ENCODE data around the gene PHKA1.
"Not testable (repeated sequence)": the region's sequence is repeated elsewhere in the genome, so short reads cannot be mapped to it uniquely, and the experiment has no call there.

PHKA1 gene

GRCh38 chrX:72569786-72570185 lies 144.3 kb downstream of the PHKA1 start:
- DNase-seq (ENCODE audit: low spot score): no peak

GRCh38 chrX:72568406-72569092 lies 145.6 kb downstream of the PHKA1 start:
- no peak for TF ChIP-seq CTCF (IDR thresholded peaks at IDR 0.05; ENCODE audit: extremely low read depth, missing control alignments)
- DNase-seq (ENCODE audit: low spot score): no peak

More at GRCh38 chrX:72569786-72570185, 144.3 kb downstream of the PHKA1 start:
- TF ChIP-seq CTCF (IDR thresholded peaks at IDR 0.05; ENCODE audit: extremely low read depth, missing control alignments): no peak

- TF ChIP-seq CTCF (IDR thresholded peaks at IDR 0.05; ENCODE audit: extremely low read depth, missing control alignments): no peak
Observed at GRCh38 chrX:72566448-72566847, 147.7 kb downstream of the PHKA1 start.

GRCh38 chrX:72559655-72560054 lies 154.5 kb downstream of the PHKA1 start:
- not testable (repeated sequence) for DNase-seq (ENCODE audit: low spot score)

More at GRCh38 chrX:72566448-72566847, 147.7 kb downstream of the PHKA1 start:
- no peak for DNase-seq (ENCODE audit: low spot score)

- no peak for DNase-seq (ENCODE audit: low spot score)
- no peak for TF ChIP-seq CTCF (IDR thresholded peaks at IDR 0.05; ENCODE audit: extremely low read depth, missing control alignments)
Observed at GRCh38 chrX:72554448-72555140, 159.5 kb downstream of the PHKA1 start.

- DNase-seq (ENCODE audit: low spot score): not testable (repeated sequence)
Observed at GRCh38 chrX:72552443-72552842, 161.7 kb downstream of the PHKA1 start.

- TF ChIP-seq CTCF (IDR thresholded peaks at IDR 0.05; ENCODE audit: extremely low read depth, missing control alignments): no peak
Observed at GRCh38 chrX:72545990-72546389, 168.1 kb downstream of the PHKA1 start.

GRCh38 chrX:72540318-72540717 lies 173.8 kb downstream of the PHKA1 start:
- DNase-seq (ENCODE audit: low spot score): no peak

More at GRCh38 chrX:72545990-72546389, 168.1 kb downstream of the PHKA1 start:
- no peak for DNase-seq (ENCODE audit: low spot score)

More at GRCh38 chrX:72540318-72540717, 173.8 kb downstream of the PHKA1 start:
- no peak for TF ChIP-seq CTCF (IDR thresholded peaks at IDR 0.05; ENCODE audit: extremely low read depth, missing control alignments)

Measured in GM20000 (cell line).